ENCODE results near the gene SMG7.

SMG7 gene

GRCh38 chr1:183568176-183569021, 96.1 kb downstream of the SMG7 start:
- peak; percentile 40 for DNase-seq

DNA sequence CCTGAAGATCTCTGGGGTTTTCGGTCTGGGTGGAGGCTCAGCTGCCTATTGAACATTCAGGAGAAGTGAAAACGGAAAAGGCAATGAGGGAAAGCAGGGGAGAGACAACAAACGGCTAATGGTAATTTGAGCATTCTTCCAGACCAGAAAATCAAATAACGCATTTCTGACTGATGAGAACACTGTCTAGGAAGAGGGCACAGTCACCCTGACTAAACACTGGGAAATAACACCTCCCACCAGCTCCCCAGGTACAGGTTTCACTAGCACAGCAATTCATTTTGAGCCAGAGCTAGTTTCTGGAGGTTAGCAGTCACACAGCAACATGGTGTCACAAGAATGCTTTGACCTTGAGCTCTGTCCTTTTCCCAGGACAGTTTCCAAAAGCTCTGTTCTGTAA, 96.8 kb downstream of the SMG7 start:
- DNase-seq = peak; percentile 48

DNA sequence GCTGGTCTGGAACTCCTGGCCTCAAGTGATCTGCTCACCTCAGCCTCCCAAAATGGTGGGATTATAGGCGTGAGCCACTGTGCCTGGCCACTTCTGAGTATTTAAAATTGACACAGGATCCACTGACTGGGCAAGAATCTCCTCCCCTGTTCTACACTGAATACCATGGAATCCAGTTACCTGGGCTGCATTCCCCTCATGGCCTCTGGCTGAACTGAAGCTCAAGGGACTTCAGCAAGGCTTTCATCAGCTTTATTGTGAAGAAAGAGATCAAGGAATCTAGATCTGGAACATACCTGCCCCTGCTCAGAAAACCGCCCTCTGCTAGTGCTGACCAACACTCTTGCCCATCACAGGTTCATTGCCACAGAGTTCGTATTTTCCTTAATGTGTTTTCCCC, 97.5 kb downstream of the SMG7 start:
- DNase-seq = no peak

GRCh38 chr1:183570451-183570850, 98.2 kb downstream of the SMG7 start:
- DNase-seq = no peak

GRCh38 chr1:183571678-183572268, 99.5 kb downstream of the SMG7 start:
- DNase-seq = no peak

- DNase-seq = no peak
Measured at GRCh38 chr1:183572721-183573120, 100.4 kb downstream of the SMG7 start.

- DNase-seq = no peak
Measured at GRCh38 chr1:183575606-183576005, 103.3 kb downstream of the SMG7 start.

DNA sequence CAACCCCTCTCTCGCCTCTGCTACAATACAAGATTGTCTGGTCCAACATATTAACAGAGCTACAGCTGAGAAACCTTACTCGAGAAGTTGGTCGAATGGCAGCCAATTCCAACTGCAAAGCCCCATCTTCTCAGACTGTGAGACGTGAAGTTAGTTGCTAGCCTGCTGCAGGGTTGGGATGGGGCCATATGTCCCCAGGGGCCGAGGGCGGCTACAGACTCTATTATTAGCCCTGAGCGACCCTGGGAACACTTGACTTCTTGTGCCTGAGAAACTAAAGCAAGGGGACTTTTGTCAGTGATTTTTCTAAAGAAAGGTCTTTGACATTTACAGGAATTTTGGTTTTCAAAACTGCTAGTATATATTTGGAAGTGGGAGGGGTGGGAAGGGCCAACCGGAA, 104.2 kb downstream of the SMG7 start:
- no peak for DNase-seq

DNA sequence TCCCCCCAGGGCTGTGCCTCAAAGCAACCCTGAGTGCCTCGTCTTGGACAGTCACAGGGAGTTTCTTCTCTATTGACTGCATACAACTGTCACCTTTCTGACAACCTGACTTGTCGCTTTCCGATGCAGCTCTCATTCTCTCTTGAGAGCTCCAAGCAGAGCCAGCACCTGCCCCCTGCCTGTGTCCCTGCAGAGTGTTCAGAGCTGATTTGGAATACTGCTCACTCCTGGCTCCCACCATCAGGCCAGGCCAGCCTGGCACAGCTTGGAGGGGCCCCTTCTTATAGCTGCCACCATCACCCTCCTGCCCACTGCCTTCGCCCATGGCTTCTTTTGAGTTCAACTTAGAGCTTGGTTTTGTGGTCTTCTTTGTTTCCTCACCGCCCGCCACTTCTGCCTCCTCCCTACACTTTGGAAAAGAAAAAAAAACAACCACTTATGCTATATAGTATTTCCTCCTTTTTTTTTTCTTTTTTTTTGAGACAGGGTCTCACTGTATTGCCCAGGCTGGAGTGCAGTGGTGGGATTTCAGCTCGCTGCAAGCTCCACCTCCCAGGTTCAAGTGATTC, 105.7 kb downstream of the SMG7 start:
- no peak for DNase-seq

DNA sequence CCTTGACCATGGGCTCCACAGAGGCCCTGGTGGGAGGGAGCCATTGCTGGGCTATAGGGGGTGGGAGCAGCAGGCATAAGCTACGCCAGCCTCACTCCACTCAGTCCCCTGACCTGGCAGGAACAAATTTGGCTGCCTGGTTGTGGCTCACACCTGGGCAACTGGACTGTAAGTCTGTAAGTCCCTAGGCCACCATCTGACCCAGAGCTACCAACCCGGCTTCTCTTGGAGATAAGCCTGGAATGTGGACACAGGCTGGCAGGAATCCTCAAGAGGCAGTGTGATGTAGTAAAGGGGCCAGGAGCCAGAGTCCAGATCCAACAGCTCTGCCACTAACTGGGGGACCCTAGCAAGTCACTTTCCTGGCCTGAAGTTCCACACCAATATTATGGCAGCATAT, 106.6 kb downstream of the SMG7 start:
- no peak for DNase-seq

GRCh38 chr1:183580281-183580682, 108.0 kb downstream of the SMG7 start:
- DNase-seq = no peak

GRCh38 chr1:183582021-183582713, 109.9 kb downstream of the SMG7 start:
- DNase-seq = no peak

DNA sequence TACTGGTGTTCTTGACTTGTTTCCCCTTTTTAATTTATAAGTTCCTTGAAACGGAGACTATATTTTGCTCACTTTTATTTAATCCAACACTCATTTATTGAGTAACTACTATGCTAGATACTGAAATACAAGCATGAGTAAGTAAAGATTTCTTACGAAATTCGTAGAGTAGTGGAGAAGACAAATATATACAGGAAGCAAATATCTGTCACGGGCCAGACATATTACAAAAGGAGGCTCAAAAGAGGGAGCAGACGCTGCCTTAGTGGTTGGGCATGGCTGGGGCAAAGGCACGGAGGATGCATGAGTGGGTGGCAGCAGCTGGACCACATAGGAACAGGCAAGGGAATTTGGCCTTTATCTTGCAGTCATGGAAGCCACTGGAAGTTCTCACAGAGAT, 111.2 kb downstream of the SMG7 start:
- DNase-seq = no peak

GRCh38 chr1:183584147-183584546, 111.8 kb downstream of the SMG7 start:
- no peak for DNase-seq

DNA sequence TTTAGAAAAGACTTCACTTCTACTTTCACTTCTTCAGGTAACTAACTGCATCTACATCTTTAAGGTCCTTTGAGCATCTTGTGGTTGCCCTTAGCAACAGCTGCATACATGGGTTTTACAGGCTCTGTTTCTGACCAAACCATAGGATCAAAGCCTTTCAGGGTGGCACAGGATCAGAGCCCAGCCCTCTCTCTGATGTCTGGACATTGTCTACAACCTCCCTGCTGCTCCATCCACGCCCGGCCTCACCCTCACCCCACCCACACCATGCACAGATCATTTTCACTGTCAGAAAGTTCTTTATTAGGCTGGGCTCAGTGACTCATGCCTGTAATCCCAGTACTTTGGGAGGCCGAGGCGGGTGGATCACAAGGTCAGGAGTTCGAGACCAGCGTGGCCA, 112.7 kb downstream of the SMG7 start:
- no peak for DNase-seq

GRCh38 chr1:183586455-183586854, 114.2 kb downstream of the SMG7 start:
- no peak for DNase-seq

GRCh38 chr1:183586926-183587325, 114.6 kb downstream of the SMG7 start:
- no peak for DNase-seq

DNA sequence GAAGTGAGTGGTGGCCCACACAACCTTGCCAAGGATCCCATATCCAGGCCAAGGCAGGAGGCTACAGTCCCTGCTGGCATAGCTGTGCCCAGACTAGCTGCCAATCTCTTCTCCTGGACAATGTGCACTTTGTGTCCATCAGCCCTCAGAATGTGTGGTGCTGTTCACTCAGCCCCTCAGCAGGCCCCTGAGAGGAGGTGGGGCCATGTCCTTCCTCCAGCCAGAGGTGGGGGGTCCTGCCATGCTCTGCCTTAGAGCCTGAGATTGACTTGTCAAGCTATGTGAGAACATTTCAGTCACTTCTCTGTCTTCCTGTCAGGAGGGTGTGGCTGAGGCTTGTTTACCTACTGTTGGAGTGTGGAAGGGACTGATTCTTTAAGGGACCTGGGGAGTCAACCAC, 116.5 kb downstream of the SMG7 start:
- DNase-seq = no peak

DNA sequence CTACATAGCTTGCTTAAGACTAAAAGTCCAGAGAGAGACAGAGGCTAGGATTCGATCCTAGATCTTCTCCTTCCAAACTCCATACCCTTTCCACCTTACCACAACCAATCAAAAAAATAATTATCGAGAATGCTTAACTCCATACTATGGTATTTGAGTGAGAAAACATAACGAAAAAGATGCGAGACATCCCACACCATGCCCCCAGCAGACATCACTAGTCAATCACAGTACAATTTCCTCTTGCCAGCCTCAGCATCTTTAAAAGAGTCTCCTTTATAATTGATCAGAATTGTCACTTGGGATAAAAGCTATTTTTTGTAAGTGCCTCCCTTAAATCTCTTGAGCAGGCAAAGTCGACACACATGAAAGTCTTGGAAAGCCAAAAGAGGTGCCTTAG, 117.1 kb downstream of the SMG7 start:
- no peak for DNase-seq

GRCh38 chr1:183589874-183590243, 117.6 kb downstream of the SMG7 start:
- DNase-seq = no peak

GRCh38 chr1:183590244-183591191, 118.2 kb downstream of the SMG7 start, which contains the start of gene NCF2:
NCF2 (minus strand) TSS chr1:183590459; CDS start chr1:183590329, 130 bp downstream.
- DNase-seq = peak; percentile 61

DNA sequence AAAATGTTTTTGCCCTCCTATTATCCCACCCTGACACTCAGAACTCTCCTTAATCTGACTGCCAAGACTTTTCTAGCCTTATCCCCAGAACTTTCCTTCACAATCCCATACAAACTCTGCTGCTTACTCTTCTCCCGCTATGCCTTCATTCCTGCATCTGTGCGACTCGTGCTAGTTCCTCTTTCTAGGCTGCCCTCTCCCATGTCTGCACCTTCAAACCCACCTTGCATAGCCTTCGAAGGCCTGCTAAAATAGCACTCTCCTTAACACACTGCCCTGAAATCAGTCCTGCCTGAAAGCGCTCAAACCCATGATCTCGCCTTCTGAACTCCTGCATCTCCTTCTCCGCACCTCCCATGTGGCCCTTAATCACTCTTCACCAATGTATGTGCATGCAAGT, 120.4 kb downstream of the SMG7 start:
- no peak for DNase-seq
